Stimulated activated CD8-positive, alpha-beta memory T cell treated with anti-CD3 and anti-CD28 coated beads, Interleukin-2, amount 100 ng/mL, for 48 hours (primary cell): Measurements from ENCODE around the gene NLN.
"Not testable (repeated sequence)": the region's sequence is repeated elsewhere in the genome, so short reads cannot be mapped to it uniquely, and the experiment has no call there.

Source experiments
- DNase-seq, 2 donors: peaks; one replicate each; pipeline ENCODE4 v3.0.0-alpha.2; 2020; ENCODE audit warnings: low read depth in 2 of 2

The NLN gene

DNA sequence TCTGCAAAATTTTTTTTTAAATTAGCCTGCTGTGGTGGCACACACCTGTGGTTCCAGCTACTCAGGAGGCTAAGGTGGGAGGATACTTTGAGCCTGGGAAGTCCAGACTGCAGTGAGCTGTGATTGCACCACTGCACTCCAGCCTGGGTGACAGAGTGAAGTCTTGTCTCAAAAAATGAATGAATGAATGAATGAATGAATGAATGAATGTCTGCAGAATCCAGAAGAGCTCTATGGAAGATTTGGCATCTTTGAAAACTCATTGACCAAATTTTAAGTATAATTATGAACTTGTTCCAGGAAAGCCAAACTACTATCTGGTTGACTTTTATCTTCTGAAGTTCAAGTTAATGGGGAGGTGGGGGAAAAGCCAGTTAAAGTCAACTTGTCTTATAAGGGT is 110.1 kb downstream of the NLN start:
- no peak for DNase-seq

DNA sequence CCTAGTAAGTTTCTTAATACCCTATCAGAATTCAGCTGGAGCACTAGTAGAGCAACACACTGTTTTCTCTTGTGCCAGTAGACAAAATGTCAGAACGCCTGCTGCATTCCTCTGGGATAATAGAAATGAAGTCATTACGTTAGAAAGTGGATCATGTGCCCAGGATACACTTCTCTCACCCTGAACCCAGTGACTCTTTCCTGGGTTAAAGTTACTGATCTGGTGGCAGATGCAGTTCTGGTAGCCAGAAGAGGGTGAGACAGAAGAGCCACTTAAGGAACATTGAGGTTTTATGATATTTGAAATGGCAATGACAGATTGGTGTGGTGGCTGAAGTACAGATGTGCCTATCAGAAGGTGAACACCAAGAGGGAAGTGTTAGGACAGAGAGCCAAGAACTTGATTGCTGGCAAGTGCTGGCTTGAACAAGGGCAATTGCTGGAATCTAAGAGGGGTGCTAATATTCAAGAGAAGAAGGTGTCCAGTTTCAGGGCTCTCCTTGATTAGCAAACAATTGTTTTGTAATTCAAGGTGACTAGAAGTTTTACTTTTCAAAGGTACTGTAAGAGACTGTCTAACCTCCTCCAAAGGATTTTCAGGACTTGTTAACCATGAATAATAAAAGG is 110.7 kb downstream of the NLN start:
- no peak for DNase-seq

DNA sequence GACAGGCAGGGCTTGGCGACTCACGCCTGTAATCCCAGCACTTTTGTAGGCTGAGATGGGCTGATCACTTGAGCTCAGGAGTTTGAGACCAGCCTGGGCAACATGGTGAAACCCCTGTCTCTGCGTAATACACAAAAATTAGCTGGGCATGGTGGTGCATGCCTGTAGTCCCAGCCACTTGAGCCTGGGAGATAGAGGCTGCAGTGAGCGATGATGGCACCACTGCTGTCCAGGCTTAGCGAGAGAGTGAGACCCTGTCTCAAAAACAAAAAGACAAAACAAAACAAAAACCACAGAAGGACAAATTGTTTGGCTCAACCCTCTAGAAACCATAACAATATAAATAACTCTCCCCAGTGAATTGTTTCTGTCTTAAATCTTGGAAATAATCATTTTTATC is 111.8 kb downstream of the NLN start:
- DNase-seq = no peak

DNA sequence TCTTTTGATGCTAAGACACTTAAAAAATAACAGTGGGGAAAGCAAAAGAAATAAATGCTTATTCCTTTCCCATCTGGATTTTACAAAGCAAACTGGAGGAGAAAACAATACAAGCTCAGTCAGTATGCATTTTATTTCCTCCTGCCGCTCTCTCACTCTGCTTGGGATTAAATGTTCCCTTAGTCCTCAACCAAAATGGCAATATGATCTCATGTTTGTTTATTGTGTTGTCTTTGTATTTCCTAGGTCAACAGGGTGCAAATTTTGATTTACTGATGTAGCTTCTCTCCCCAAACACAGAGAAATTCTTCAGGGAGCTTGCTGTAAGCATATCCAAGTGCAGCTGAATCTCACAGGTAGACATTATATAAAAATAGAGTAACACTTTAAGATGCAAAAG is 112.3 kb downstream of the NLN start:
- DNase-seq = no peak

DNA sequence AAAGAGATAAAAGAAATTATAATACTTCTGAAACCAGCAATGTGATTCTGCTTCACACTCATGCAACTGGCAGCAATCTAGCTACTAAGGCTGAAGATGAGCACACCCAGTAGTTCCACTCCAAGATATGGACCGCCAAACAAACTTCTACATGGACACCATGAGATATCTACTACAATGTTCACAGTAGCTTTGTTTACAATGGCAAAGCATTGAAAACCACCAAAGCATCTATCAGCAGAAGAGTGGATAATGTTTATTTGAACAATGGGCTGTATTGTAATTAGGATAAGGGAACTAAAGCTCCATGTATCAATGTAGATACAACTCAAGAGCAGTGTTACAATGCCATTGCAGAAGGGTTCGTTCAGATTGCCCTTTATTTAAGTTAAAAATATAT is 113.2 kb downstream of the NLN start:
- no peak for DNase-seq

DNA sequence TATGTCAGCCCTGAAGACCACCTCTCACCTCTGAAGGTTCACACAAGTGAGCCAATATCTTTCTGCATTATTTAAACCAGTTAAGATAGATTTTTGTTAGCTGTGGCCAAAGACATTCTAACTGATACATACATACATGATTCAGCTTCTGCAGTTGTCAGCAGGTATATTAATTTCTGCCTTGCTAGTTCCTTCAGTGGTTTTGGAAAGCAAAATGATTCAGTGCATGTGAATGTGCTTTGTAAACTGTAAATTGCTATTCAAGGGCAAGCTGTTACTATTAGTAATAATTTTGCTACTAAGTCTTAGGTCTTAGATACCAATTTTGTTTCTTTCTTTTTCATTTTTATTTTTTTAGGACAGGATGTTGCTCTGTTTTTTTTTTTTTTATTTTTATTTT is 115.1 kb downstream of the NLN start:
- no peak for DNase-seq

DNA sequence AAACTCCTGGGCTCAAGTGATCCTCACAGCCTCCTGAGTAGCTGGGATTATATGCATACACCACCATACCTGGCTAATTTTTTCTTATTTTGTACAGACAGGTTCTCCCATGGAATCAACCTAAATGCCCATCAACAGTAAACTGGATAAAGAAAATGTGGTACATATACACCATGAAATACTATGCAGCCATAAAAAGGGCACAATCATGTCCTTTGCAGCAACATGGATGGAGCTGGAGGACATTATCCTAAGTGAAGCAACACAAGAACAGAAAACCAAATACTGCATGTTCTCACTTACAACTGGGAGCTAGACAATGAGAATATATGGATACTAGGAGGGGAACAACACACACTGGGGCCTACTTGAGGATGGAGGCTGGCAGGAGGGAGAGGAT is 117.2 kb downstream of the NLN start:
- not testable (repeated sequence) for DNase-seq

DNA sequence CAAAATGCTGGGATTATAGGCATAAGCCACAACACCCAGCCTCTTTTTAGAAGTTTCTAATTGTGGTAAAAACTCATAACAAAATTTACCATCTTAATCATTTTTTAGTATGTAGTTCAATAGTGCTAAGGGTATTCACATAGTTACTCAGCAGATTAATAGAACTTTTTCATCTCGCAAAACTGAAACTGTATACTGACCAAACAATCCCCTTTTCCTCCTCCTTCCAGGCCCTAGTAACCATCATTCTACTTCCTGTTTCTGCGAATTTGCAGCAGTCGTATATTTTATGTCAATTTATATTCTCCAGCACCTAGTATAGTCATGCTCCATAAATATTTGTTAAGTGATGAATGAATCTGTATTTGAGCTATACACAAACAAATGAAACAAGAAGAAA is 118.1 kb downstream of the NLN start:
- DNase-seq = no peak

DNA sequence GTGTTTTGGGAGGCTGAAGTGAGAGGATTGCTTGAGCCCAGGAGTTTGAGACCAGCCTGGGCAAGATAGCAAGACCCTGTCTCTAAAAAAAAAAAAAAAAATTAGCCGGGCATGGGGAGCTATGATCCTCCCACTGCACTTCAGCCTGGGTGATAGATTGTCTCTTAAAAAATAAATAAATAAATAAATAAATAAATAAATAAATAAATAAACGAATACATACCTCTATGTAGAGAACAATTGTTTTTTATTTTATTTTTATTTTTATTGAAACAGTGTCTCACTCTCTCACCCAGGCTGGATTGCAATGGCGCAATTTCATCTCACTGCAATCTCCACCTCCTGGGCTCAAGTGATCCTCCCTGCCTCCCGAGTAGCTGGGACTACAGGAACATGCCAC is 122.8 kb downstream of the NLN start:
- DNase-seq = not testable (repeated sequence)

DNA sequence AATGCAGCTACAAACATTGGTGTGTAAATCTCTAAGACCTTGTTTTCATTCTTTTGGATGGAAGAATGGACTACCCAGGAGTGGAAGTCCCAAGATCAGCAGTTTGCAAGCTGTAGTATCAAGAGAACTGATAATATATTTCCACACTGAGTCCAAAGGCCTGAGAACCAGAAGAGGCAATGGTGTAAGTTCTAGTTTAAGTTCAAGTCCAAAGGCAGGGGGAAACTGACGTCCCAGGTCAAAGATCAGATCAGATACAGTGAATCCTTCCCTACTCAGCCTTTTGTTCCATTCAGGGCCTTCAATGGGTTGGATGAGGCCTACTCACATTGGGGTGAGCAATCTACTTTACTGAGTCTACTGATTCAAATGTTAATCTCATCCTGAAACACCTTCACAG is 124.1 kb downstream of the NLN start:
- no peak for DNase-seq

DNA sequence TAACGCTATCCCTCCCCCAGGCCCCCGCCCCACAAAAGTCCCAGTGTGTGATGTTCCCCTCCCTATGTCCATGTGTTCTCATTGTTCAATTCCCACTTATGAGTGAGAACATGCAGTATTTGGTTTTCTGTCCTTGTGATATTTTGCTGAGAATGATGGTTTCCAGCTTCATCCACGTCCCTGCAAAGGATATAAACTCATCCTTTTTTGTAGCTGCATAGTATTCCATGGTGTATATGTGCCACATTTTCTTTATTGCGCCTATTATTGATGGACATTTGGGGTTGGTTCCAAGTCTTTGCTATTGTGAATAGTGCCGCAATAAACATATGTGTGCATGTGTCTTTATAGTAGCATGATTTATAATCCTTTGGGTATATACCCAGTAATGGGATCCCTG is 125.0 kb downstream of the NLN start:
- not testable (repeated sequence) for DNase-seq

DNA sequence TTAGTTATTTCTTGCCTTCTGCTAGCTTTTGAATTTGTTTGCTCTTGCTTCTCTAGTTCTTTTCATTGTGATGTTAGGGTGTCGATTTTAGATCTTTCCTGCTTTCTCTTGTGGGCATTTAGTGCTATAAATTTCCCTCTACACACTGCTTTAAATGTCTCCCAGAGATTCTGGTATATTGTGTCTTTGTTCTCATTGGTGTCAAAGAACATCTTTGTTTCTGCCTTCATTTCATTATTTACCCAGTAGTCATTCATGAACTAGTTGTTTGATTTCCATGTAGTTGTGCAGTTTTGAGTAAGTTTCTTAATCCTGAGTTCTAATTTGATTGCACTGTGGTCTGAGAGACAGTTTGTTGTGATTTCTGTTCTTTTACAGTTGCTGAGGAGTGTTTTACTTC is 127.9 kb downstream of the NLN start:
- DNase-seq = not testable (repeated sequence)

DNA sequence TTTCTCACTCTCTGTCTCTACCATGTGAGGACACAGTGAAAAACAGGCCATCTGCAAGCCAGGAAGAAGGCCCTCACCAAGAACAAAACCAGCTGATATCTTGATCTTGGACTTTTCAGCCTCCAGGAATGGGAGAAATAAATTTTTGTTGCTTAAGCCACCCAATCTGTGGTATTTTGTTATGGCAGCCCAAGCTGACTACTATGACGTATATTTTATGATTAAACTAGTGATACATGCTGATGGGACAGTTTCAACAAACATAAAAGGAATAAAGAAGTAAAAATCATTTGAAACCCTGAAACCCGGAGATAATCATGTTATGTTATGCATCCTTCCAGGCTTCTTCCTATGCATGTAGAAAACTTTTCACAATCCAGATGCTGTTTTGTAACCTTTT is 132.9 kb downstream of the NLN start:
- DNase-seq = no peak

DNA sequence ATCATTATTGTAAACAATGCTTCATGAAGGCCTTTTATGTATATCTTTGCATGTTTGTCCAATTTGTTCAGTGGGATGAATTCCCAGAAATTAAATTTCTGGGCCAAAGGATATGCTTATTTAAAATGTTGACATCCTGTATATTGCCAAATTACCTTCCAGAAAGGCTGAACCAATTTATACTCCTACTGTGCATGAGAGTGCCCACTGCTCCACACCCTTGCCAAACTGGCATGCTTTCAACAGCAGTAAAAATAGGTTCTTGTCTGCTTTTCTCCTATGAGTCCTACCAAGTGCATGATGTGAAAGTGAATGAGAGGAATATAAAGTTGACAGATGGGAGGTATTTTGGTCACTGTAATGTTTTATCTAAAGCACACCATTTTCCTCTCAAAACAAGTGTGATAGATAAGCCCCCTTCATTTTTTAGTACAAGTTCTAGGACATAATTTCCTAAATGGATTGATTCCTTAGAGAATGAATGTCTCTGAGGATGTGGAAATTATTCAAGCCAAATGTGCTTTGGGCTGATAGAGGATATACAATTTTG is 133.8 kb downstream of the NLN start:
- no peak for DNase-seq

DNA sequence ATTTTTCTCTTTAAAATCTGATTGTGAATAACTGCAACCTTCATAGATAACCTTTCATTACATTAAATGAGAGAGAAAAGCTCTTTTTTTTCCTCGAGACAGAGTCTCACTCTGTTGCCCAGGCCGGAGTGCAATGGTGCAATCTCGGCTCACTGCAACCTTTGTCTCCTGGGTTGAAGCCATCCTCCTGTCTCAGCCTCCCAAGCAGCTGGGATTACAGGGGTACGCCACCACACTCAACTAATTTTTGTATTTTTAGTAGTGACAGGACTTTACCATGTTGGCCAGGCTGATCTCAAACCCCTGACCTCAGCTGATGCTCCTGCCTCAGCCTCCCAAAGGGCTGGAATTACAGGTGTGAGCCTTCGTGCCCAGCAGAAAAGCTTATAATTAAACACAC is 134.5 kb downstream of the NLN start:
- DNase-seq = no peak

DNA sequence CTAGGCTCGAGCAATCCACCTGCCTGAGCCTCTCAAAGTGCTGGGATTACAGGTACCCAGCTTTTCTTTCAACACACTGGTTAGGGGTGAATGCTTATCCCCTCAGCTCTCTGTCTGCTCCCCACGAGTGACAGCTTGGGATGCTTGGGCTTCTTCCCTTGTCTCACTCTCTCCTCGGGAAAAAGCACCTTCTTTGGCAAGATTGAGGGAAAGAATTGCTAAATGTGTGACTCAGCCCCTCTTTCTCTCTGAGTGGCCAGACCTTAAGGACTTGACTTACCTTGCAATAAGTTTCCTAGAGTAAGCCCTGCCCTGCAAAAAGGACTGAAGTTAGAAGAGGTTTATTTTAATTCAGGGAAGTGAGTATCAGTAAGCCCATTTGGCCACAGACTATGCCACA is 136.3 kb downstream of the NLN start:
- no peak for DNase-seq

DNA sequence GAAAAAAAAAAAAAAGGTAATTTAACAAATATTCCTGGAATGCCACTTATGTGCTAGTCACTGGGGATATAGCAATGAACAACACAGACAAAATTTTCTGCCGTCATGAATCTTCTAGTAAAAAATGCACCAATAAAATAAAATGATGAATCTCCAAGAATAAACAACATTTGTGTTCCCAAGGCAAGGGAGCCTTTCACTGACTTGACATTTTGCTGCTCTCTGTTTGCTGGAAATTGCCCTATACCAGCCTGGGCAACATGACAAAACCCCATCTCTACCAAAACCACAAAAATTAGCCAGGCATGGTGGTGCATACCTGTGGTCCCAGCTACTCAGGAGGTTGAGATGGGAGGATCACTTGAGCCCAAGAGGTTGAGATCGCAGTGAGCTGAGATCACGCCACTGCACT is 139.8 kb downstream of the NLN start:
- DNase-seq = no peak

DNA sequence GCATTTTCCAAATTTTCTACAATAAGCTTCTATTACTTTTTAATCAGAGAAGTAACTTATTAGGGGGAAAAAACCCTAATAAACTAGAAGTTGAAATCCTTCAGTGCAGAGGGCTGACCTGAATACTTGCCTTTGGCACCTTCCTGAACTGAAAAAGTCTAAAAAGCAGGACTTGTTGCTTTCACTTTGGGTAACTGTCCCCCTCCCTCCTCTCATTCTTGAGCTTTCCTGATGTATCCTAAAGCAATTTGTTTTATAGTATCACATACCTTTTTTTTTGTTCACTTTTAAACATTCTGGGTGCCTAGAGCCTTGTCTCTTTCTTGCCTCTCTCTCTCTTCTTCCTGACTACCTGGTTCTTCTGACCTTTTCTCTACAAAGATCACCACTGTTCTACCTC is 140.4 kb downstream of the NLN start:
- no peak for DNase-seq

DNA sequence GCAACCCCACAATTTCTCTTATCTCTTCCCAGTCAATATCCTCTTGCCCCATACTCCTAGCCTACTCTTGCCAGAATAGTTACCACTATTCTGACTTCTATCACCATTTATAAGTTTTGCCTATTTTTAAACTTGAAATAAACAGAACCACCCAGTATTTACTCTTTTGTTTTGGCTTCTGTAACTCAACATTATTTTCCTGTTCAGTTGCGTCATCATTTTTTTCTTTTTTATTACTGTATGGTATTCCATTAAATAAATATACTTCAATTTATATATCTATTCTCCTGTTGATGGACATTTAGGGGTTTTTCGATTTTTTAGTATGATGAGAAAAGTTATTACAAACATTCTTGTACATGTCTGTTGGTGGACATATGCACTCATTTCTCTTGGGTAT is 141.7 kb downstream of the NLN start:
- DNase-seq = no peak

DNA sequence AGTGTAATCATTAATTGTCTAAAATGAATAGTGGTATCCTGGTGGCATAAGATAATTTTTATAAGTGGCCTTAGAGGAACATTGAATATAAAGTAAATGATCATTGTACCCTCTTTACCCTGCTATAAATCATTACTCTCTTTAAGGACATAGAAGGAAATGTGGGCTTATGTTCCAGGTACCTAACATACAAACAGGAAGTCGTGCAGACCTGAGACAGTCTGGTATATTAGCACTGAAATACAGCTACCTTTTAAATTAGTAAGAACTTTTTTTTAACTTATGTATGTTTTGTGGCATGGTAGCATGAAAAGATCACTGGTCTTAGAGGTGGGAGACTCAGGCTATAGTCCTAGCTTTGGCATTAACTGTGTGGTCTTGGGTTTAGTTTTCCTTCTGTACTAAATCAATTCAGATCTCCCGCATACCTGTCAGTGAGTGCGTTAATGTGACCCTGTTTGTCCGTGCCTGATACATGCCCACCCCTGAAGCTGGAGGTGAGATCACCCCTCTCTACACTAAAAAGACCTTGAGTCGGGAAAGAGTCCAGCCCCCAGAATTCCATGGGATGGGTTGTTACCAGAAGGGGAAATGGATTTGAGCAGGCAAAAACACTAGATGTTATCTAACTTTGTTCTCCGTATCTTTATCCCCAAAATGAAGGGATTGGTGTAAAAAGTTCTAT is 145.0 kb downstream of the NLN start:
- DNase-seq = no peak

DNA sequence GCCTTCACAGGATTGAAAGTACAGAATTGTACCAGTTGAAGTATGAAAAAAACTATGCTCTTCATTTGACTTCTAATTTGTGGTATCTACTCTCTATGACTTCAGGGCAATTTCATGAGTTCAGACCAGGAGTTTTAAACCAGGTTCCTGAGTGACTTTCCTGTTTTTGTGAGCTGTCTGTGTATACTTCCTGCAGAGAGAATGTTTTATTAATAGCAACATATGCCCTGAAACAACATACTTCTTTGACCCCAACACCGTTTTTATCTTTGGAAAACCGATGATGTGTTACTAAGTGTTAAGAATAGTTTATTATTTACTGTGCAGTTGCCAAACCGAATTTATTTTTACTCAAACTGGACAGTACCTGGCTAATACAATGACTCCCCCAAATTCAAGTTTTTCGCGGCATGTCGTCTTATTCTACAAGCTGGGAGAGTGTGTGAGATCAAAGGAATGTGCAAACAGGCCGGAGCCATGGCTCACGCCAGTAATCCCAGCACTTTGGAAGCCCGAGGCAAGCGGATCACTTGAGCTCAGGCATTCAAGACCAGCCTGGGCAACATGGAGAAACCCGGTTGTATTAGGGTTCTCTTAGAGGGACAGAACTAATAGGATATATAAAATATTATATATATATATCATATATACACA is 145.7 kb downstream of the NLN start:
- DNase-seq = no peak

DNA sequence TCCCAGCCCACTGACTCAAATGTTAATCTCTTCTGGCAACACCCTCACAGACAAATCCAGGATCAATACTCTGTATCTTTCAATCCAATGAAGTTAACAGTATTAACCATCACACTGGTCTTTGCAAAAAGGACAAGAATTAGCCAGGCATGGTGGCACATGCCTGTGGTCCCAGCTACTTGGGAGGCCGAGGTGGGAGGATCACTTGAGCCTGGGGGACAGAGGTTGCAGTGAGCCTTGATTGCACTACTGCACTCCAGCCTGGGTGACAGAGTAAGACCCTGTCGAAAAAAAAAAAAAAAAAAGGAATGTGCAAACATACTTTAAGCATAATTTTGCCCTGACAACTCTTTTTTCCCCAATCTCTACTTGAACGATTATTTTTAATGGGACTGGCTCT is 146.5 kb downstream of the NLN start:
- DNase-seq = no peak

DNA sequence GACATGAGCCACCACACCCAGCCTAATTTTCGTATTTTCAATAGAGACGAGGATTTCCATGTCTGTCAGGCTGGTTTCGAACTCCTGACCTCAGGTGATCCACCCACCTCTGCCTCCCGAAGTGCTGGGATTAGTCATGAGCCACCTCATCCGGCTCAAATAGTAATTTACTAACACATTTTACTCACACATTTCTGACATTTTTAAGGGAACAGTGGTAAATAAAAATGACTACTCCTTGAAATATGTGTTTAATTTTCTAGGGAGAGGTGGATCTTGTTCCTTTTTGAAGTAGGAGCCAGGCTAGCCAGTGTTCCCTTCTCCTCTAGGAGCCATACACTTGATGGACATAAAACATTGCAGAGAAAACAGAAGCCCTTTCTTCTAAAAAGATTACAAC is 149.2 kb downstream of the NLN start:
- DNase-seq = no peak
